Liver (tissue), 3 donors: Measurements from ENCODE around the gene TYMS.

Experiments used
- CTCF ChIP-seq: fragments of 150-350 bp; IDR thresholded peaks from 2 replicates; pipeline ENCODE4 v1.5.1; 2017; ENCODE audit warnings: improper control_type of control experiment, low read depth, low read length; ENCODE audit not compliant: missing input control
- EGR1 ChIP-seq, 2 donors: IDR thresholded peaks; 2 replicates each; pipeline ENCODE4 v1.6.1; 2016 to 2018; ENCODE audit warnings: antibody characterized with exemption in 2 of 2, low read depth in 2 of 2
- FOXA1 ChIP-seq: IDR thresholded peaks from 2 replicates; pipeline ENCODE4 v1.6.1; 2016; ENCODE audit warnings: antibody characterized with exemption
- FOXA2 ChIP-seq: IDR thresholded peaks from 2 replicates; pipeline ENCODE4 v1.6.1; 2016; ENCODE audit warnings: antibody characterized with exemption
- HNF4G ChIP-seq: IDR thresholded peaks from 2 replicates; pipeline ENCODE4 v1.6.1; 2016; ENCODE audit warnings: antibody characterized with exemption
- JUND ChIP-seq, 2 donors: IDR thresholded peaks; 2 replicates each; pipeline ENCODE4 v1.6.1; 2016; ENCODE audit warnings: antibody characterized with exemption in 2 of 2
- NR2F2 ChIP-seq: IDR thresholded peaks from 2 replicates; pipeline ENCODE4 v1.6.1; 2016; ENCODE audit warnings: antibody characterized with exemption
- RAD21 ChIP-seq, 2 donors: IDR thresholded peaks; 2 replicates each; pipeline ENCODE4 v1.6.1; 2016; ENCODE audit warnings: antibody characterized with exemption in 2 of 2, mild to moderate bottlenecking in 2 of 2
- SP1 ChIP-seq: IDR thresholded peaks from 2 replicates; pipeline ENCODE4 v1.6.1; 2018; ENCODE audit warnings: antibody characterized with exemption, mild to moderate bottlenecking
- TAF1 ChIP-seq: conservative IDR thresholded peaks from 2 replicates; pipeline ENCODE4 v1.6.1; 2016; ENCODE audit warnings: antibody characterized with exemption, mild to moderate bottlenecking
- YY1 ChIP-seq: IDR thresholded peaks from 2 replicates; pipeline ENCODE4 v1.6.1; 2016; ENCODE audit warnings: antibody characterized with exemption, mild to moderate bottlenecking
- TF ChIP-seq, protein P1 (sequence below): IDR thresholded peaks from 2 replicates; pipeline ENCODE4 v1.6.1; 2016; ENCODE audit warnings: antibody characterized with exemption
- donor health status: healthy.
- donor health status: healthy.

- TF ChIP-seq, protein P1, sequence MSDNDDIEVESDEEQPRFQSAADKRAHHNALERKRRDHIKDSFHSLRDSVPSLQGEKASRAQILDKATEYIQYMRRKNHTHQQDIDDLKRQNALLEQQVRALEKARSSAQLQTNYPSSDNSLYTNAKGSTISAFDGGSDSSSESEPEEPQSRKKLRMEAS = no peak
- TF ChIP-seq CTCF (no peak), TAF1 (no peak), NR2F2 (no peak), FOXA1 (no peak), YY1 (no peak), RAD21 (IDR thresholded peaks at IDR 0.05) (no peak), HNF4G (no peak), JUND (IDR thresholded peaks at IDR 0.05) (no peak), SP1 (no peak), FOXA2 (no peak), EGR1 (IDR thresholded peaks at IDR 0.05; ENCODE audit: low read depth in 2 of 2) (no peak)
Measured at GRCh38 chr18:676736-677135, 19.3 kb downstream of the TYMS start.
